ENCODE measurements around the gene ZNF782.

DNA sequence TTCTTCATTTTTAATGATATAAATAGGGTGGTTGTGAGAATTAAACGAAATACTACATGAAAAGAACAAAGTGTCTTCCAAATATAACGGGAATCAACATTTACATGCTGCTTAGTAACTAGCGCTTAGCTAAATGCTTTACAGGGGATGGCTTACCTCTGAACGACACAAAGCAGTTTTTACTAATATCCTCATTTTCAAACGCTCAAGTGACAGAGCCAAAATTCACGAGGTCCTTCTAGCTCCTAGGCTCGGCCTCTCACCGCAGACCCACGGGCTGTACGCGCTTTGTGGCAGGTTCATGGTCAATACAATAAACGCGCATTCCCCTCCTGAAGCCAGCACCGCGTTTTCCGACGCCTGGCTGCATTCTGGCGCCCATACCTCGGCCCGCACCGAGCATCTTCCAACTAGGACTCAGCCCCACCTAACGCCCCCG is 76.9 kb downstream of the ZNF782 start:
- TF ChIP-seq, protein P1, sequence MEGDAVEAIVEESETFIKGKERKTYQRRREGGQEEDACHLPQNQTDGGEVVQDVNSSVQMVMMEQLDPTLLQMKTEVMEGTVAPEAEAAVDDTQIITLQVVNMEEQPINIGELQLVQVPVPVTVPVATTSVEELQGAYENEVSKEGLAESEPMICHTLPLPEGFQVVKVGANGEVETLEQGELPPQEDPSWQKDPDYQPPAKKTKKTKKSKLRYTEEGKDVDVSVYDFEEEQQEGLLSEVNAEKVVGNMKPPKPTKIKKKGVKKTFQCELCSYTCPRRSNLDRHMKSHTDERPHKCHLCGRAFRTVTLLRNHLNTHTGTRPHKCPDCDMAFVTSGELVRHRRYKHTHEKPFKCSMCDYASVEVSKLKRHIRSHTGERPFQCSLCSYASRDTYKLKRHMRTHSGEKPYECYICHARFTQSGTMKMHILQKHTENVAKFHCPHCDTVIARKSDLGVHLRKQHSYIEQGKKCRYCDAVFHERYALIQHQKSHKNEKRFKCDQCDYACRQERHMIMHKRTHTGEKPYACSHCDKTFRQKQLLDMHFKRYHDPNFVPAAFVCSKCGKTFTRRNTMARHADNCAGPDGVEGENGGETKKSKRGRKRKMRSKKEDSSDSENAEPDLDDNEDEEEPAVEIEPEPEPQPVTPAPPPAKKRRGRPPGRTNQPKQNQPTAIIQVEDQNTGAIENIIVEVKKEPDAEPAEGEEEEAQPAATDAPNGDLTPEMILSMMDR (IDR thresholded peaks at IDR 0.05): no peak
- no peak for TF ChIP-seq POLR2A (IDR thresholded peaks at IDR 0.05)

All from adrenal gland (tissue), 5 donors.